H1 (cell line): ENCODE results near the gene CTNNBL1. TPM values are rescaled to one million over a fixed set of nuclear protein-coding genes. Genes with fewer than 3 reads are reported as not detected.

ENCODE experiments used
- BACH1 ChIP-seq: IDR thresholded peaks from 2 replicates; pipeline ENCODE4 v1.6.1; 2012; ENCODE audit warnings: low read length, improper control_type of control experiment
- CBX8 ChIP-seq: fragments of 300-800, 300-1000 bp; sonication (generic); IDR thresholded peaks from 2 replicates; pipeline ENCODE4 v1.7.1; 2016; ENCODE audit warnings: low read depth, low read length, borderline replicate concordance
- EGR1 ChIP-seq: IDR thresholded peaks from 2 replicates; pipeline ENCODE4 v1.6.1; 2011; ENCODE audit warnings: low read depth, low read length, borderline replicate concordance
- FOSL1 ChIP-seq: IDR thresholded peaks from 2 replicates; pipeline ENCODE4 v1.6.1; 2011; ENCODE audit warnings: mild to moderate bottlenecking, low read depth, low read length, moderate library complexity; ENCODE audit not compliant: insufficient read depth
- JUN ChIP-seq: IDR thresholded peaks from 2 replicates; pipeline ENCODE4 v1.6.1; 2011; ENCODE audit warnings: low read depth, mild to moderate bottlenecking, improper control_type of control experiment, low read length
- JUND ChIP-seq: IDR thresholded peaks from 2 replicates; pipeline ENCODE4 v1.6.1; 2011; ENCODE audit warnings: mild to moderate bottlenecking, improper control_type of control experiment, low read length
- RFX5 ChIP-seq: IDR thresholded peaks from 2 replicates; pipeline ENCODE4 v1.6.1; 2011; ENCODE audit warnings: low read depth, low read length, improper control_type of control experiment, borderline replicate concordance
- SIX5 ChIP-seq: IDR thresholded peaks from 2 replicates; pipeline ENCODE4 v1.6.1; 2011; ENCODE audit warnings: mild to moderate bottlenecking, low read depth, low read length
- ZNF274 ChIP-seq: IDR thresholded peaks from 2 replicates; pipeline ENCODE4 v1.7.0; 2012; ENCODE audit warnings: low read length, borderline replicate concordance; ENCODE audit errors: extremely low read depth
- polyA plus RNA-seq, 7 experiments: library from polyadenylated mRNA; depleted of rRNA in 3 of 7; stranded (reverse) in 5 of 7; unstranded in 2 of 7; fragments of >200 nt in 5 of 7; fragments of 200-250 nt in 2 of 7; gene quantifications; 1 replicate in 5 of 7; 2 replicates in 1 of 7; 4 replicates in 1 of 7; pipeline versions ENCODE4 v1.2.1 to v1.2.3, GENCODE V29; 2011 to 2013; ENCODE audit warnings: missing spikeins in 2 of 7, mixed read lengths in 2 of 7
- total RNA-seq: library from RNA; stranded (reverse); fragmentation: NEBNext Ultra II Directional; extraction: Animal tissue kit (Norgen Biotek cat#: 25700); gene quantifications from 2 replicates; pipeline ENCODE4 v1.2.1, GENCODE V29; 2021
- TF ChIP-seq, protein P1 (sequence below): fragments of 300-600 bp; sonication (generic); IDR thresholded peaks from 2 replicates; pipeline ENCODE4 v1.7.1; 2012; ENCODE audit warnings: low read length, moderate library complexity, mild to moderate bottlenecking, inconsistent platforms; ENCODE audit not compliant: insufficient replicate concordance

CTNNBL1 gene
- total and polyA plus RNA-seq, 2 of the 8 experiments (the other 6 are each of a cell fraction or from before 2014, with no cell fraction given): 19.6 to 81.6 TPM

- TF ChIP-seq, protein P1, sequence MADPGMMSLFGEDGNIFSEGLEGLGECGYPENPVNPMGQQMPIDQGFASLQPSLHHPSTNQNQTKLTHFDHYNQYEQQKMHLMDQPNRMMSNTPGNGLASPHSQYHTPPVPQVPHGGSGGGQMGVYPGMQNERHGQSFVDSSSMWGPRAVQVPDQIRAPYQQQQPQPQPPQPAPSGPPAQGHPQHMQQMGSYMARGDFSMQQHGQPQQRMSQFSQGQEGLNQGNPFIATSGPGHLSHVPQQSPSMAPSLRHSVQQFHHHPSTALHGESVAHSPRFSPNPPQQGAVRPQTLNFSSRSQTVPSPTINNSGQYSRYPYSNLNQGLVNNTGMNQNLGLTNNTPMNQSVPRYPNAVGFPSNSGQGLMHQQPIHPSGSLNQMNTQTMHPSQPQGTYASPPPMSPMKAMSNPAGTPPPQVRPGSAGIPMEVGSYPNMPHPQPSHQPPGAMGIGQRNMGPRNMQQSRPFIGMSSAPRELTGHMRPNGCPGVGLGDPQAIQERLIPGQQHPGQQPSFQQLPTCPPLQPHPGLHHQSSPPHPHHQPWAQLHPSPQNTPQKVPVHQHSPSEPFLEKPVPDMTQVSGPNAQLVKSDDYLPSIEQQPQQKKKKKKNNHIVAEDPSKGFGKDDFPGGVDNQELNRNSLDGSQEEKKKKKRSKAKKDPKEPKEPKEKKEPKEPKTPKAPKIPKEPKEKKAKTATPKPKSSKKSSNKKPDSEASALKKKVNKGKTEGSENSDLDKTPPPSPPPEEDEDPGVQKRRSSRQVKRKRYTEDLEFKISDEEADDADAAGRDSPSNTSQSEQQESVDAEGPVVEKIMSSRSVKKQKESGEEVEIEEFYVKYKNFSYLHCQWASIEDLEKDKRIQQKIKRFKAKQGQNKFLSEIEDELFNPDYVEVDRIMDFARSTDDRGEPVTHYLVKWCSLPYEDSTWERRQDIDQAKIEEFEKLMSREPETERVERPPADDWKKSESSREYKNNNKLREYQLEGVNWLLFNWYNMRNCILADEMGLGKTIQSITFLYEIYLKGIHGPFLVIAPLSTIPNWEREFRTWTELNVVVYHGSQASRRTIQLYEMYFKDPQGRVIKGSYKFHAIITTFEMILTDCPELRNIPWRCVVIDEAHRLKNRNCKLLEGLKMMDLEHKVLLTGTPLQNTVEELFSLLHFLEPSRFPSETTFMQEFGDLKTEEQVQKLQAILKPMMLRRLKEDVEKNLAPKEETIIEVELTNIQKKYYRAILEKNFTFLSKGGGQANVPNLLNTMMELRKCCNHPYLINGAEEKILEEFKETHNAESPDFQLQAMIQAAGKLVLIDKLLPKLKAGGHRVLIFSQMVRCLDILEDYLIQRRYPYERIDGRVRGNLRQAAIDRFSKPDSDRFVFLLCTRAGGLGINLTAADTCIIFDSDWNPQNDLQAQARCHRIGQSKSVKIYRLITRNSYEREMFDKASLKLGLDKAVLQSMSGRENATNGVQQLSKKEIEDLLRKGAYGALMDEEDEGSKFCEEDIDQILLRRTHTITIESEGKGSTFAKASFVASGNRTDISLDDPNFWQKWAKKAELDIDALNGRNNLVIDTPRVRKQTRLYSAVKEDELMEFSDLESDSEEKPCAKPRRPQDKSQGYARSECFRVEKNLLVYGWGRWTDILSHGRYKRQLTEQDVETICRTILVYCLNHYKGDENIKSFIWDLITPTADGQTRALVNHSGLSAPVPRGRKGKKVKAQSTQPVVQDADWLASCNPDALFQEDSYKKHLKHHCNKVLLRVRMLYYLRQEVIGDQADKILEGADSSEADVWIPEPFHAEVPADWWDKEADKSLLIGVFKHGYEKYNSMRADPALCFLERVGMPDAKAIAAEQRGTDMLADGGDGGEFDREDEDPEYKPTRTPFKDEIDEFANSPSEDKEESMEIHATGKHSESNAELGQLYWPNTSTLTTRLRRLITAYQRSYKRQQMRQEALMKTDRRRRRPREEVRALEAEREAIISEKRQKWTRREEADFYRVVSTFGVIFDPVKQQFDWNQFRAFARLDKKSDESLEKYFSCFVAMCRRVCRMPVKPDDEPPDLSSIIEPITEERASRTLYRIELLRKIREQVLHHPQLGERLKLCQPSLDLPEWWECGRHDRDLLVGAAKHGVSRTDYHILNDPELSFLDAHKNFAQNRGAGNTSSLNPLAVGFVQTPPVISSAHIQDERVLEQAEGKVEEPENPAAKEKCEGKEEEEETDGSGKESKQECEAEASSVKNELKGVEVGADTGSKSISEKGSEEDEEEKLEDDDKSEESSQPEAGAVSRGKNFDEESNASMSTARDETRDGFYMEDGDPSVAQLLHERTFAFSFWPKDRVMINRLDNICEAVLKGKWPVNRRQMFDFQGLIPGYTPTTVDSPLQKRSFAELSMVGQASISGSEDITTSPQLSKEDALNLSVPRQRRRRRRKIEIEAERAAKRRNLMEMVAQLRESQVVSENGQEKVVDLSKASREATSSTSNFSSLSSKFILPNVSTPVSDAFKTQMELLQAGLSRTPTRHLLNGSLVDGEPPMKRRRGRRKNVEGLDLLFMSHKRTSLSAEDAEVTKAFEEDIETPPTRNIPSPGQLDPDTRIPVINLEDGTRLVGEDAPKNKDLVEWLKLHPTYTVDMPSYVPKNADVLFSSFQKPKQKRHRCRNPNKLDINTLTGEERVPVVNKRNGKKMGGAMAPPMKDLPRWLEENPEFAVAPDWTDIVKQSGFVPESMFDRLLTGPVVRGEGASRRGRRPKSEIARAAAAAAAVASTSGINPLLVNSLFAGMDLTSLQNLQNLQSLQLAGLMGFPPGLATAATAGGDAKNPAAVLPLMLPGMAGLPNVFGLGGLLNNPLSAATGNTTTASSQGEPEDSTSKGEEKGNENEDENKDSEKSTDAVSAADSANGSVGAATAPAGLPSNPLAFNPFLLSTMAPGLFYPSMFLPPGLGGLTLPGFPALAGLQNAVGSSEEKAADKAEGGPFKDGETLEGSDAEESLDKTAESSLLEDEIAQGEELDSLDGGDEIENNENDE: no peak
- TF ChIP-seq EGR1 (no peak), CBX8 (no peak), RFX5 (no peak), JUND (no peak), JUN (no peak), SIX5 (no peak), ZNF274 (no peak), FOSL1 (no peak), BACH1 (no peak)
Measured at GRCh38 chr20:37920270-37920669, 226.4 kb downstream of the CTNNBL1 start (continued).
